Measurements from ENCODE around the gene FNBP1.
"Not testable (repeated sequence)": the region's sequence is repeated elsewhere in the genome, so short reads cannot be mapped to it uniquely, and the experiment has no call there.

Gene FNBP1

DNA sequence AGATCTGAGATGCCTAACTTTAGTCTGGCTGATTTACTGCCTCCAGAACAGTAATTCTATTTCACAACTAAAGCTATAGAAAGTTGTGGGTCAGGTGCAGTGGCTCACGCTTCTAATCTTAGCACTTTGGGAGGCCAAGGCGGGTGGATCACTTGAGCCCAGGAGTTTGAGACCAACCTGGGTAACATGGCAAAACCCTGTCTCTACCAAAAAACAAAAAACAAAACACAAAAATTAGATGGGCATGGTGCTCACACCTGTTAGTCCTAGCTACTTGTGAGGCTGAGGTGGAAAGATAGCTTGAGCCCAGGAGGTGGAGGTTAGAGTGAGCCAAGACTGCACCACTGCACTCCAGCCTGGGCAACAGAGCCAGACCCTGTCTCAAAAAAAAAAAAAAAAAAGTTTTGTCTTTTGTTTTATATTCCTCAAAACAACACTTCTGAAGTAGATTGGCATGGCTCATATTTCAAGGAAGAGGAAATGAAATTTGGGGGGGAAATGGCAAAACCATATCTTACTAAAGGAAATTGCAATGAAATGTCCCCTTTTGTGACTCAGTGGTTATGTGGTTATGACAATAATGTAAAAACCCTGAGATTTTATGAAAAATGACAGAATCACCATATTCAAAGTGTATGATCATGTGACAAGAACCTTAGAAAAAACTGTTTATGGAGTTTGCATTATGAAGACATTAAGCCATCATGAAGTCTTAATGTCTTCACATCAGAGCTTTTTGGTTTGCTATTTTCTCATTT lies 16.2 kb downstream of the FNBP1 start:
- H3K27ac ChIP-seq = no peak overlapping the region
- no peak for TF ChIP-seq ZFX (IDR thresholded peaks at IDR 0.05)
- TF ChIP-seq, protein P1, sequence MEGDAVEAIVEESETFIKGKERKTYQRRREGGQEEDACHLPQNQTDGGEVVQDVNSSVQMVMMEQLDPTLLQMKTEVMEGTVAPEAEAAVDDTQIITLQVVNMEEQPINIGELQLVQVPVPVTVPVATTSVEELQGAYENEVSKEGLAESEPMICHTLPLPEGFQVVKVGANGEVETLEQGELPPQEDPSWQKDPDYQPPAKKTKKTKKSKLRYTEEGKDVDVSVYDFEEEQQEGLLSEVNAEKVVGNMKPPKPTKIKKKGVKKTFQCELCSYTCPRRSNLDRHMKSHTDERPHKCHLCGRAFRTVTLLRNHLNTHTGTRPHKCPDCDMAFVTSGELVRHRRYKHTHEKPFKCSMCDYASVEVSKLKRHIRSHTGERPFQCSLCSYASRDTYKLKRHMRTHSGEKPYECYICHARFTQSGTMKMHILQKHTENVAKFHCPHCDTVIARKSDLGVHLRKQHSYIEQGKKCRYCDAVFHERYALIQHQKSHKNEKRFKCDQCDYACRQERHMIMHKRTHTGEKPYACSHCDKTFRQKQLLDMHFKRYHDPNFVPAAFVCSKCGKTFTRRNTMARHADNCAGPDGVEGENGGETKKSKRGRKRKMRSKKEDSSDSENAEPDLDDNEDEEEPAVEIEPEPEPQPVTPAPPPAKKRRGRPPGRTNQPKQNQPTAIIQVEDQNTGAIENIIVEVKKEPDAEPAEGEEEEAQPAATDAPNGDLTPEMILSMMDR (conservative IDR thresholded peaks at IDR 0.05) = no peak

DNA sequence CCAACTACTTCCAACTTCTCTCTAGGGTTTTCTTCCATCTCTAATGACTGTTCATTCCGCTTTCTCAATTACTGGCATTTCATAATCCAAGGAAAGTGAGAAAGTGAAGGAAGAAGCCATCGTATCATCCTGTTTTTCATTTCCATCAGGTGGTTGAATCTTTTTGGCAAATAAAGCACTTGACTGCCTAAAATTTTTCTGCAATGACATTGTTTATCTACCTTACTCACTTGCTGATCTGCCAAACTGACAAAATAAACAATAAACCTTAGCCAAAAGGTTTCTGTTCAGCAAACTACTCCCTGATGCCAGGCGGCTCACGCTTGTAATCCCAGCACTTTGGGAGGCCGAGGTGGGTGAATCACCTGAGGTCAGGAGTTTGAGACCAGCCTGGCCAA lies 18.4 kb downstream of the FNBP1 start:
- peak overlapping the region; percentile 65 for H3K27ac ChIP-seq

DNA sequence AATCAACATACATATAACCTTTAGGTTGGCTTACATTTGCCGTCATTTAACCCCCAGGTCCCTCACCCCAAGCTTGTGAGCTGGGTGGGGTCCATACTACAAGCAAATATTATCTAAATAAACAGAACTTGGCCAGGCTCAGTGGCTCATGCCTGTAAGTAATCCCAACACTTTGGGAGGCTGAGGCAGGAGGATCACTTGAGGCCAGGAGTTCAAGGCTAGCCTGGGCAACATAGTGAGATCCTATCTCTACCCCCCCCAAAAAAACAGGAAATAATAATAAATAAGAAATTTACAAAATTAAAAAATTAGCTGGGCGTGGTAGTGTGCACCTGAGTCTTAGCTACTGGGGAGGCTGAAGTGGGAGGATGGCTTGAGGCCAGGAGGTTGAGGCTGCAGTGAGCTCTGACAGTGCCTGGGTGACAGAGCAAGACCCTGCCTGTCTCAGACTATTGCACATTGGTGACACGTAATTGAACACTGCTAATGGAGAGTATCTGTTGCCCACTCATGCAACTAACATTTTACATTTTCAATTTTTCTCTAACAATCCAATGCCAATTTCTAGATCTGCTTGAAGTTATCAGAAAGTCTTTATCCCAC lies 18.9 kb downstream of the FNBP1 start:
- H3K27ac ChIP-seq = no peak overlapping the region
- TF ChIP-seq, protein P1 (conservative IDR thresholded peaks at IDR 0.05) = no peak
- TF ChIP-seq ZFX (IDR thresholded peaks at IDR 0.05) = no peak

More for the DNA sequence above, 18.4 kb downstream of the FNBP1 start:
- TF ChIP-seq ZFX (IDR thresholded peaks at IDR 0.05) = no peak
- TF ChIP-seq, protein P1 (conservative IDR thresholded peaks at IDR 0.05) = no peak

GRCh38 chr9:130023144-130023787 lies 19.7 kb downstream of the FNBP1 start:
- H3K27ac ChIP-seq = no peak overlapping the region

GRCh38 chr9:130022566-130023143 lies 20.3 kb downstream of the FNBP1 start:
- no peak overlapping the region for H3K27ac ChIP-seq
- TF ChIP-seq ZFX (IDR thresholded peaks at IDR 0.05) = no peak
- TF ChIP-seq, protein P1 (conservative IDR thresholded peaks at IDR 0.05) = no peak

More at GRCh38 chr9:130023144-130023787, 19.7 kb downstream of the FNBP1 start:
- no peak for TF ChIP-seq ZFX (IDR thresholded peaks at IDR 0.05)
- TF ChIP-seq, protein P1 (conservative IDR thresholded peaks at IDR 0.05) = no peak

DNA sequence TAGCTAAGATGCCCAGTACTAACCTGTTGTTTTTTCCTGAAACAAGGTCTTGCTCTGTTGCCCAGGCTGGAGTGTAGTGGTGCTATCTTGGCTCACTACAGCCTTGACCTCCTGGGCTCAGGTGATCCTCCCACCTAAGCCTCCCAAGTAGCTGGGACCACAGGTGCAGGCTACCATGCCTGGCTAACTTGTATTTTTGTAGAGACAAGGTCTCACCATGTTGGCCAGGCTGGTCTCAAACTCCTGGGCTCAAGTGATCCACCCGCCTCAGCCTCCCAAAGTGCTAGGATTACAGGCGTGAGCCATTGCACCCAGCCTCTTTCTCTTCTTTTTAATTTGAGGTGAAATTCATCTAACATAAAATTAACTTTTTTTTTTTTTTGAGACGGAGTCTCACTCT lies 21.1 kb downstream of the FNBP1 start:
- H3K27ac ChIP-seq = not testable (repeated sequence)

DNA sequence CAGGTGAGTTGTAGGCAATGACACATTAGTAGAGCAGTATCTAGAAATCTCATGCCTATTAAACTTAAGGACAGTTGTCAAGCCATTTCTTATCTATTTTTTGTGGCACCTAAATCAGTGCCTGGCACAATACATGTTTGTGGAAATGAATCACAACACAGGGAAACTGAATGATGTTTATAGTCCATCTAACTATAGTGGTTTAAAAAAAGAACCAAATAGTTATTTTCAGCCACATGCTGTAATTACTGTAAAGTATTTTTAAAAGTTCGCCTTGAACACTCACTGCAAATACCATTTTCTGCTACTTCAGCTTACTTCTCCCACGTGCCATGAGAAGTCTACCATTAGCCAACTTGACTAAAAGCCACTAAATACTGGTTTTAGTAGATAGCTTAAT lies 21.9 kb downstream of the FNBP1 start:
- no peak overlapping the region for H3K27ac ChIP-seq
- TF ChIP-seq ZFX (IDR thresholded peaks at IDR 0.05) = no peak
- TF ChIP-seq, protein P1 (conservative IDR thresholded peaks at IDR 0.05) = no peak
